ENCODE results near the gene GABRB2.

GABRB2 gene

DNA sequence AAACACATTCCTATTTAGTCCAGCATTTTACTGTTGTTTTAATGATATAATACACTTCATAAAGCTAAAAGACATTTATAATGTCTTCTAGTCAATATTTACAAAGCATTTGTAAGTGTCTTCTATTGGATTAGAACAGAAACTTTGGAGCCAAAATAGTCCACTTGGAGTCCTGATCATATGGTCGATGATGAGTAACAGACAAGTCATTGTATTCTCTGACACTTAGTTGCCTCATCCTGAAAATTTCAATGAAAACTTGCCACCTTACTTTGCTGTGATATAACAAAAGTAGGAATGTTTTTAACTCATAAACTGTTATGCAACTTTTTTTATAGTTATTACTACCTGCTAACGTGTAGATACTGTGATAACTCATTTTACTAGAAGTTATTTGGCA lies 132.5 kb downstream of the GABRB2 start:
- no peak overlapping the region for H3K23ac ChIP-seq (ENCODE audit: low read length in 2 of 2)
- H3K9ac ChIP-seq (ENCODE audit: low read length), result no peak overlapping the region
- H3K4me1 ChIP-seq (ENCODE audit: control insufficient read depth, insufficient read depth, low read depth, low read length), result no peaks in the 10 kb centered on the region
- 100% methylated on average over 1 of the region's 2 CpGs for WGBS
- no peak overlapping the region for H2BK5ac ChIP-seq (ENCODE audit: low read depth, low read length, poor library complexity, severe bottlenecking)
- H2AK5ac ChIP-seq (ENCODE audit: low read length, severe bottlenecking), result no peak overlapping the region
- no peak overlapping the region for H4K8ac ChIP-seq (ENCODE audit: low read length)
- no peak for DNase-seq
- no peak overlapping the region for H3K14ac ChIP-seq (ENCODE audit: low read length in 2 of 2)
- no peaks in the 10 kb centered on the region for H3K27me3 ChIP-seq (ENCODE audit: control insufficient read depth in 1 of 2, insufficient read depth in 1 of 2, low read length in 2 of 2)
- H3K27ac ChIP-seq (ENCODE audit: low read length, poor library complexity, severe bottlenecking), result no peak overlapping the region
- H4K91ac ChIP-seq (ENCODE audit: low read length), result no peak overlapping the region
- H3K18ac ChIP-seq (ENCODE audit: low read depth in 1 of 2, low read length in 2 of 2), result no peak overlapping the region
- H3K4ac ChIP-seq (ENCODE audit: low read depth in 1 of 2, low read length in 2 of 2), result no peak overlapping the region
- H3K4me3 ChIP-seq (ENCODE audit: insufficient read depth in 1 of 2, low read depth in 1 of 2, low read length in 2 of 2), result no peak overlapping the region
- no peaks in the 10 kb centered on the region for H3K36me3 ChIP-seq (ENCODE audit: control insufficient read depth in 1 of 2, insufficient read depth in 2 of 2, low read depth in 1 of 2, low read length in 2 of 2)
- H2BK12ac ChIP-seq (ENCODE audit: low read length in 2 of 2), result no peak overlapping the region
- H3K79me1 ChIP-seq (replicated peaks; ENCODE audit: low read length, poor library complexity, severe bottlenecking), result no peaks in the 10 kb centered on the region
- H2AFZ ChIP-seq (ENCODE audit: low read depth, low read length), result no peak overlapping the region
- no peak overlapping the region for H3K4me2 ChIP-seq (ENCODE audit: low read length, poor library complexity, severe bottlenecking)
- H2BK120ac ChIP-seq (ENCODE audit: low read depth, low read length), result no peak overlapping the region
- H2BK15ac ChIP-seq (ENCODE audit: low read depth, poor library complexity, severe bottlenecking), result no peak overlapping the region
- no peaks in the 10 kb centered on the region for H3K9me3 ChIP-seq (ENCODE audit: control insufficient read depth, low read length)

- Histone ChIP-seq H2BK5ac (ENCODE audit: low read depth, low read length, poor library complexity, severe bottlenecking) (no peak overlapping the region), H2BK12ac (ENCODE audit: low read length in 2 of 2) (no peak overlapping the region), H3K14ac (ENCODE audit: low read length in 2 of 2) (no peak overlapping the region), H3K23ac (ENCODE audit: low read length in 2 of 2) (no peak overlapping the region), H3K9ac (ENCODE audit: low read length) (no peak overlapping the region), H3K4ac (ENCODE audit: low read depth in 1 of 2, low read length in 2 of 2) (no peak overlapping the region), H3K36me3 (ENCODE audit: control insufficient read depth in 1 of 2, insufficient read depth in 2 of 2, low read depth in 1 of 2, low read length in 2 of 2) (no peaks in the 10 kb centered on the region), H3K4me3 (ENCODE audit: insufficient read depth in 1 of 2, low read depth in 1 of 2, low read length in 2 of 2) (no peak overlapping the region), H3K18ac (ENCODE audit: low read depth in 1 of 2, low read length in 2 of 2) (no peak overlapping the region), H3K4me1 (ENCODE audit: control insufficient read depth, insufficient read depth, low read depth, low read length) (no peaks in the 10 kb centered on the region), H4K8ac (ENCODE audit: low read length) (no peak overlapping the region), H2AFZ (ENCODE audit: low read depth, low read length) (no peak overlapping the region), H2BK120ac (ENCODE audit: low read depth, low read length) (no peak overlapping the region), H2AK5ac (ENCODE audit: low read length, severe bottlenecking) (no peak overlapping the region), H3K79me1 (replicated peaks; ENCODE audit: low read length, poor library complexity, severe bottlenecking) (no peaks in the 10 kb centered on the region), H2BK15ac (ENCODE audit: low read depth, poor library complexity, severe bottlenecking) (no peak overlapping the region), H3K9me3 (ENCODE audit: control insufficient read depth, low read length) (no peaks in the 10 kb centered on the region), H3K27me3 (ENCODE audit: control insufficient read depth in 1 of 2, insufficient read depth in 1 of 2, low read length in 2 of 2) (no peaks in the 10 kb centered on the region), H3K4me2 (ENCODE audit: low read length, poor library complexity, severe bottlenecking) (no peak overlapping the region), H4K91ac (ENCODE audit: low read length) (no peak overlapping the region), H3K27ac (ENCODE audit: low read length, poor library complexity, severe bottlenecking) (no peak overlapping the region)
- DNase-seq, result no peak
These were observed 133.7 kb downstream of the GABRB2 start for GRCh38 chr5:161412792-161413191.

DNA sequence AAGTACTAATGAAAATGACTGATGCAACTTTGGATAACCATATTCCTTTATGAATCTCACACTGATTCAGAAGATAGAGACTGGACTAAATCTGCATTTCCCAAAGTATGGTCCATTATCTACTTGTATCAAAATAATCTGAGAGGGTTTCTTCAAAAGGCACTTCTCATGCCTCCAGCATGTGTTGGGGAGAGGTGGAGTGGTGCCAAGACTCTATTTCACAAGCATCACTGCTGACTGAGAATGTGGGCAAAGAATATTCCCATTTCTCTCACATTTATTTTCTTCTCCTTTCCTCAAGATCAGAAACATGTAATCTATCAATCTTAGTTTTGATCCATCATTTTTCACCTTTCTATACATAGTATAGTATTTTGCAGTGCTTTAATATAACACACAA lies 135.4 kb downstream of the GABRB2 start:
- H2BK12ac ChIP-seq (ENCODE audit: low read length in 2 of 2), result no peak overlapping the region
- no peak overlapping the region for H4K8ac ChIP-seq (ENCODE audit: low read length)
- DNase-seq, result no peak
- H2BK5ac ChIP-seq (ENCODE audit: low read depth, low read length, poor library complexity, severe bottlenecking), result no peak overlapping the region
- no peaks in the 10 kb centered on the region for H3K36me3 ChIP-seq (ENCODE audit: control insufficient read depth in 1 of 2, insufficient read depth in 2 of 2, low read depth in 1 of 2, low read length in 2 of 2)
- H3K4me2 ChIP-seq (ENCODE audit: low read length, poor library complexity, severe bottlenecking), result no peak overlapping the region
- no peak overlapping the region for H3K9ac ChIP-seq (ENCODE audit: low read length)
- H3K4me1 ChIP-seq (ENCODE audit: control insufficient read depth, insufficient read depth, low read depth, low read length), result no peaks in the 10 kb centered on the region
- H3K27me3 ChIP-seq (ENCODE audit: control insufficient read depth in 1 of 2, insufficient read depth in 1 of 2, low read length in 2 of 2), result no peaks in the 10 kb centered on the region
- no peak overlapping the region for H2AK5ac ChIP-seq (ENCODE audit: low read length, severe bottlenecking)
- no peak overlapping the region for H3K4me3 ChIP-seq (ENCODE audit: insufficient read depth in 1 of 2, low read depth in 1 of 2, low read length in 2 of 2)
- no peak overlapping the region for H3K14ac ChIP-seq (ENCODE audit: low read length in 2 of 2)
- H3K27ac ChIP-seq (ENCODE audit: low read length, poor library complexity, severe bottlenecking), result no peak overlapping the region
- no peaks in the 10 kb centered on the region for H3K9me3 ChIP-seq (ENCODE audit: control insufficient read depth, low read length)
- no peak overlapping the region for H3K18ac ChIP-seq (ENCODE audit: low read depth in 1 of 2, low read length in 2 of 2)
- H2BK120ac ChIP-seq (ENCODE audit: low read depth, low read length), result no peak overlapping the region
- no peak overlapping the region for H3K4ac ChIP-seq (ENCODE audit: low read depth in 1 of 2, low read length in 2 of 2)
- H4K91ac ChIP-seq (ENCODE audit: low read length), result no peak overlapping the region
- no peaks in the 10 kb centered on the region for H3K79me1 ChIP-seq (replicated peaks; ENCODE audit: low read length, poor library complexity, severe bottlenecking)
- H3K23ac ChIP-seq (ENCODE audit: low read length in 2 of 2), result no peak overlapping the region
- no peak overlapping the region for H2AFZ ChIP-seq (ENCODE audit: low read depth, low read length)
- no peak overlapping the region for H2BK15ac ChIP-seq (ENCODE audit: low read depth, poor library complexity, severe bottlenecking)

DNA sequence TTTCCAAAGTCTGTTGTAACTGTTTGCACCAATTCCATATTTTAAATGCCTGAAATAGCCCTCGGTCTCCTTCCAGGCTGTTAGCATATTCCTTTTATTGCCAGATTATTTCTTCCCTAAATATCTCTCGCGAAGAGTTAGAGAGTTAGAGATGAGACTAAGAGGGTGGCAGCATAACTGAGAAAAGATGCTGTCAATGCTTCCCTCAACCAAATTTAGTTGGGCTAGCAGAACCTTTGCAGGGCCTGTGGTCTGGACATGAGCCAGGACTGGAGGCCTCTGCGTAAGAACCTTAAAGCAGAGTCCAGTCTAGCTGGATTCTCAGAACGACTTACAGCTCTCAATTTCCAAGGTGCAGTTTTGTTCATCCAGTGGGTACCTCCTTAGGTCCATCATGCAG lies 135.9 kb downstream of the GABRB2 start:
- WGBS, result 85% methylated on average over 4 of the region's 5 CpGs
- Histone ChIP-seq H3K18ac (ENCODE audit: low read depth in 1 of 2, low read length in 2 of 2) (no peak overlapping the region), H2BK15ac (ENCODE audit: low read depth, poor library complexity, severe bottlenecking) (no peak overlapping the region), H4K91ac (ENCODE audit: low read length) (no peak overlapping the region), H2AFZ (ENCODE audit: low read depth, low read length) (no peak overlapping the region), H3K4me1 (ENCODE audit: control insufficient read depth, insufficient read depth, low read depth, low read length) (no peaks in the 10 kb centered on the region), H2AK5ac (ENCODE audit: low read length, severe bottlenecking) (no peak overlapping the region), H3K9me3 (ENCODE audit: control insufficient read depth, low read length) (no peaks in the 10 kb centered on the region), H3K36me3 (ENCODE audit: control insufficient read depth in 1 of 2, insufficient read depth in 2 of 2, low read depth in 1 of 2, low read length in 2 of 2) (no peaks in the 10 kb centered on the region), H3K9ac (ENCODE audit: low read length) (no peak overlapping the region), H3K4me3 (ENCODE audit: insufficient read depth in 1 of 2, low read depth in 1 of 2, low read length in 2 of 2) (no peak overlapping the region), H2BK120ac (ENCODE audit: low read depth, low read length) (no peak overlapping the region), H3K23ac (ENCODE audit: low read length in 2 of 2) (no peak overlapping the region), H4K8ac (ENCODE audit: low read length) (no peak overlapping the region), H3K4me2 (ENCODE audit: low read length, poor library complexity, severe bottlenecking) (no peak overlapping the region), H3K79me1 (replicated peaks; ENCODE audit: low read length, poor library complexity, severe bottlenecking) (no peaks in the 10 kb centered on the region), H2BK5ac (ENCODE audit: low read depth, low read length, poor library complexity, severe bottlenecking) (no peak overlapping the region), H3K27ac (ENCODE audit: low read length, poor library complexity, severe bottlenecking) (no peak overlapping the region), H3K14ac (ENCODE audit: low read length in 2 of 2) (no peak overlapping the region), H3K4ac (ENCODE audit: low read depth in 1 of 2, low read length in 2 of 2) (no peak overlapping the region), H2BK12ac (ENCODE audit: low read length in 2 of 2) (no peak overlapping the region), H3K27me3 (ENCODE audit: control insufficient read depth in 1 of 2, insufficient read depth in 1 of 2, low read length in 2 of 2) (no peaks in the 10 kb centered on the region)
- DNase-seq, result no peak

Data from mesenchymal stem cell (in vitro differentiated cells and primary cell).